ES-I3 (cell line): ENCODE data around the gene TM9SF4.

ENCODE experiments used
- H3K36me3 ChIP-seq: 2 replicates; pipeline ENCODE4 v1.6.1; 2013; ENCODE audit warnings: mild to moderate bottlenecking, low read length, control low read depth, moderate library complexity; ENCODE audit not compliant: insufficient read depth
- H3K4me1 ChIP-seq: 2 replicates; pipeline ENCODE4 v1.6.1; 2013; ENCODE audit warnings: mild to moderate bottlenecking, control low read depth, low read length; ENCODE audit not compliant: insufficient read depth
- H3K9ac ChIP-seq: 2 replicates; pipeline ENCODE4 v1.6.1; 2013; ENCODE audit warnings: low read depth, mild to moderate bottlenecking, low read length, moderate library complexity
- H3K9me3 ChIP-seq: 2 replicates; pipeline ENCODE4 v1.6.1; 2013; ENCODE audit warnings: mild to moderate bottlenecking, low read length, moderate library complexity; ENCODE audit not compliant: control insufficient read depth, insufficient read depth

Gene TM9SF4, protein sequence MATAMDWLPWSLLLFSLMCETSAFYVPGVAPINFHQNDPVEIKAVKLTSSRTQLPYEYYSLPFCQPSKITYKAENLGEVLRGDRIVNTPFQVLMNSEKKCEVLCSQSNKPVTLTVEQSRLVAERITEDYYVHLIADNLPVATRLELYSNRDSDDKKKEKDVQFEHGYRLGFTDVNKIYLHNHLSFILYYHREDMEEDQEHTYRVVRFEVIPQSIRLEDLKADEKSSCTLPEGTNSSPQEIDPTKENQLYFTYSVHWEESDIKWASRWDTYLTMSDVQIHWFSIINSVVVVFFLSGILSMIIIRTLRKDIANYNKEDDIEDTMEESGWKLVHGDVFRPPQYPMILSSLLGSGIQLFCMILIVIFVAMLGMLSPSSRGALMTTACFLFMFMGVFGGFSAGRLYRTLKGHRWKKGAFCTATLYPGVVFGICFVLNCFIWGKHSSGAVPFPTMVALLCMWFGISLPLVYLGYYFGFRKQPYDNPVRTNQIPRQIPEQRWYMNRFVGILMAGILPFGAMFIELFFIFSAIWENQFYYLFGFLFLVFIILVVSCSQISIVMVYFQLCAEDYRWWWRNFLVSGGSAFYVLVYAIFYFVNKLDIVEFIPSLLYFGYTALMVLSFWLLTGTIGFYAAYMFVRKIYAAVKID

GRCh38 chr20:32109392-32110172 lies at the start of gene TM9SF4:
Gene TM9SF4, plus strand, starts transcription at chr20:32109714. Its CDS starts 27 bp downstream, at chr20:32109741.
- peak within 1 kb of the TSS; percentile 99 for H3K9ac ChIP-seq
- H3K9me3 ChIP-seq, result no peaks in the 10 kb centered on the region
- no peaks in the 10 kb centered on the region for H3K36me3 ChIP-seq
- no peaks in the 10 kb centered on the region; the same call in 1 of the 2 replicates for H3K4me1 ChIP-seq

- H3K36me3 ChIP-seq, result no peaks in the 10 kb centered on the region
- H3K9ac ChIP-seq, result no peak overlapping the region
Measured at GRCh38 chr20:32062776-32063170, 46.7 kb upstream of the TM9SF4 start.

DNA sequence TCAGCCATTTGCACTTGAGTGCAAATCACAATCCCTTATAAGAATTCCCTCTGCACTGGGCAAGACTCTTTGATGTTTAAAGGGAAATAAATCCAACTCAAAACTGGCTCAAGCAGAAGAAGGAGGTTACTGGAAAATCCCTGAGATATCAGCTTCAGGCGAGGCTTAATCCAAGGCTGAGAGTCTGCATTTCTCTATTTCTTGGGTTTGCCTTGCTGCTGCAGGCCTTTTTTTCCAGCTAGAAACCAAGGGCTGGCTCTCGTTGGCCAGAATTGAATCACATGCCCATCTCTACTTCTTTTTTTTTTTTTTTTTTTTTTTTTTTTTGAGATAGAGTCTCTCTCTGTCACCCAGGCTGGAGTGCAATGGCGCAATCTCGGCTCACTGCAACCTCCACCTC lies 45.8 kb upstream of the TM9SF4 start:
- peaks cover 11% of the 10 kb centered on the region; the same call in 1 of the 2 replicates for H3K4me1 ChIP-seq
- H3K9me3 ChIP-seq, result no peaks in the 10 kb centered on the region
- H3K9ac ChIP-seq, result no peak overlapping the region
- no peaks in the 10 kb centered on the region for H3K36me3 ChIP-seq

More at GRCh38 chr20:32062776-32063170, 46.7 kb upstream of the TM9SF4 start:
- Histone ChIP-seq H3K4me1 (peaks cover 11% of the 10 kb centered on the region; the same call in 1 of the 2 replicates), H3K9me3 (no peaks in the 10 kb centered on the region)

GRCh38 chr20:32064667-32065066 lies 44.8 kb upstream of the TM9SF4 start:
- Histone ChIP-seq H3K36me3 (no peaks in the 10 kb centered on the region), H3K4me1 (peaks cover 11% of the 10 kb centered on the region; the same call in 1 of the 2 replicates), H3K9me3 (no peaks in the 10 kb centered on the region), H3K9ac (no peak overlapping the region)

GRCh38 chr20:32067234-32067821 lies 42.2 kb upstream of the TM9SF4 start:
- H3K4me1 ChIP-seq, result peaks cover 11% of the 10 kb centered on the region; the same call in 1 of the 2 replicates
- H3K36me3 ChIP-seq, result no peaks in the 10 kb centered on the region
- no peaks in the 10 kb centered on the region for H3K9me3 ChIP-seq
- H3K9ac ChIP-seq, result no peak overlapping the region

DNA sequence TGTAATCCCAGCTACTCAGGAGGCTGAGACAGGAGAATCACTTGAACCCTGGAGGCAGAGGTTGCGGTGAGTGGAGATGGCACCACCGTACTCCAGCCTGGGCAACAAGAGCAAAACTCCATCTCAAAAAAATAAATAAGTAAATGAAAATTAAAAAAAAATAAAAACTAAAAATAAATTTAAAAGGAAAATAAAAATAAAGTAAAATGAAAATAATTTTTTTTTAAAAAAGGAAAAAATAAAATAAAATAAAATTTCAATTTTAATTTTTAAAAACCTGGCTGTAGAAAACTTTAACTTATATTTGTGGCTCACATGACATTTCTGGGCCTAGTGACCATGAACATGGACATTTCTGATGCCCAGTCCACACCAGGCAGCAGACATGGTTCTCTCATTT lies 41.3 kb upstream of the TM9SF4 start:
- Histone ChIP-seq H3K9ac (no peak overlapping the region), H3K9me3 (no peaks in the 10 kb centered on the region), H3K4me1 (peaks cover 11% of the 10 kb centered on the region; the same call in 1 of the 2 replicates), H3K36me3 (no peaks in the 10 kb centered on the region)

DNA sequence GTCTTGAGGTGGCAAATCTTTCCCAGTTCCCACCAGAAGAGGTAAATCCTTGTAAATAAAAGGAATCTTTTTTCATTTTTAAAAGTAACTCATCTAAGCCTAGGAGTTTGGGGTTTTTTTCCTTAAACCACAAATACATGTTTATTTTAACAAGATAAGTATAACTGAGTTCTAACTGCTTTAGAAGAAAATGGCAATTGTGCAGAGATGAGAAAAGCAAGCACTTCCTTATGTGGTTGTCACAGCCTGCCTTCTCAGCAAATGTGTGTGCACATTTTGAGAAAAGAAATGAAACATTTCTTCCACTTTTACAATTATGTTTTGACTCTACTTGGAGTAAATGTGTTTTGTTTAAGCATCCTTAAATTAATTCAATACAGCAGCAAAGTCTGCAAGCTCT lies 39.8 kb upstream of the TM9SF4 start:
- peaks cover 11% of the 10 kb centered on the region; the same call in 1 of the 2 replicates for H3K4me1 ChIP-seq
- no peak overlapping the region for H3K9ac ChIP-seq
- no peaks in the 10 kb centered on the region for H3K36me3 ChIP-seq
- H3K9me3 ChIP-seq, result no peaks in the 10 kb centered on the region

DNA sequence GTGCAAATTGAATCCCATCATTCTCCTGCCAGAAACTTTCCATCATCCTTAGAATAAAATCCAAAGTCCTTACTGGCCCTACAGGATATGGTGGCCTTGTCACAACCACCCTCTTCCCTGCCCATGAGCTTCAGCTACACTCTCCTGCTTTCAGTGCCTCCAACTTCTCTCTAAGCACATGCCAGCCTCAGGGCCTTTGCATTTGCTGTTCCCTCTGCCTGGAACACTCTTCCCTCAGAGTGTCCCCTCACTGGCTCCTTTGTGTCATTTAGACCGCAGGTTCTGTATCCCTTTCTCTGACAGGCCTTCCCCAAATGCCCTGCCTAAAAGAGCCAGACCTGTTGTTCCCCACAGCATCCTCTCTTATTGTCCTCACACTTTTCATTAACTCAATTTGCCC lies 39.2 kb upstream of the TM9SF4 start:
- H3K36me3 ChIP-seq, result no peaks in the 10 kb centered on the region
- no peaks in the 10 kb centered on the region for H3K9me3 ChIP-seq
- H3K4me1 ChIP-seq, result peaks cover 11% of the 10 kb centered on the region; the same call in 1 of the 2 replicates
- H3K9ac ChIP-seq, result no peak overlapping the region

GRCh38 chr20:32070690-32071213 lies 38.8 kb upstream of the TM9SF4 start:
- H3K36me3 ChIP-seq, result no peaks in the 10 kb centered on the region
- H3K4me1 ChIP-seq, result peaks cover 8% of the 10 kb centered on the region; the same call in 1 of the 2 replicates
- H3K9me3 ChIP-seq, result no peaks in the 10 kb centered on the region
- no peak overlapping the region for H3K9ac ChIP-seq

GRCh38 chr20:32071395-32072167 lies 37.9 kb upstream of the TM9SF4 start:
- peaks cover 6% of the 10 kb centered on the region; the same call in 1 of the 2 replicates for H3K4me1 ChIP-seq
- H3K9ac ChIP-seq, result no peak overlapping the region
- no peaks in the 10 kb centered on the region for H3K36me3 ChIP-seq
- H3K9me3 ChIP-seq, result no peaks in the 10 kb centered on the region

DNA sequence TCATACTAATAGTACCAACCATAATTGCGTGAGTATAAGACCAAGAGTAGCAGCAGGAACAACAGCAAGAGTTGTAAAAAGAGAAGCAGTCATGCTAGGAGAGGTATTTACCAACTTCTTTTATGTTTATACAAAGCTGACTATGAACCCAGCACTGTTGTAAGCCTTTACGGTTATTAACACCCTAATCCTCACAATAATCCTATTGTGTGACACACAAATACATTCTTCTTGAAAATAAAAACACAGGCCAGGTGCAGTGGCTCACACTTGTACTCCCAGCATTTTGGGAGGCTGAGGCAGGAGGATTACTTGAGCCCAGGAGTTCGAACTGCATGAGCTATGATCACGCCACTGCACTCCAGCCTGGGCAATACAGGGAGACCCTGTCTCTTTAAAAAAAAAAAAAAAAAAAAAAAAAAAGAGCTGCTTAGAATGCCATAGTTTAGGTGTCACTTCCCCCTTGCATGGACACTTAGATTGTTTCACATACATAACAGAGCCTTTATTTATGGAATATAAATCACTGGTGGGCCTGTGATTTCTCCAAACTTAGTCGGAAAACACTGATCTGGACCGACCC lies 37.3 kb upstream of the TM9SF4 start:
- H3K36me3 ChIP-seq, result no peaks in the 10 kb centered on the region
- no peak overlapping the region for H3K9ac ChIP-seq
- H3K9me3 ChIP-seq, result no peaks in the 10 kb centered on the region
- H3K4me1 ChIP-seq, result peaks cover 3% of the 10 kb centered on the region; the same call in 1 of the 2 replicates

DNA sequence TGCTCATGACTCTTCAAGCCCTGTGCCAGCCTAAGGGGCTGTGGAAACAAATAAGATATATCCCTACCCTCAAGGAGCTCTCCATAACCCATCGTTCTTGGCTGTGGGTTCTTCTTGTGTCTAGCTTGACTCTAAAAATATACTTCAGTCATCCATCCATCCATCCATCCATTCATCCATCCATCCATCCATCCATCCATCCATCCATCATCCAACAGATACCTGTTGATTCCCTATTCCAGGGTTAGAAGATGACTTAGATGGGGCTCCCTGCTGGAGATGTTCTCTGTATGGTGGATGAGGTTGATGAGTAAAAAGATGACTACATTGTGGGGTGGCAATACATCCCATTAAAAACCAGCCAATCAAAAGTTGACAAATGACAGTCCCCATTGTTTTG lies 34.0 kb upstream of the TM9SF4 start:
- Histone ChIP-seq H3K4me1 (no peaks in the 10 kb centered on the region), H3K9ac (no peak overlapping the region), H3K9me3 (no peaks in the 10 kb centered on the region), H3K36me3 (no peaks in the 10 kb centered on the region)

DNA sequence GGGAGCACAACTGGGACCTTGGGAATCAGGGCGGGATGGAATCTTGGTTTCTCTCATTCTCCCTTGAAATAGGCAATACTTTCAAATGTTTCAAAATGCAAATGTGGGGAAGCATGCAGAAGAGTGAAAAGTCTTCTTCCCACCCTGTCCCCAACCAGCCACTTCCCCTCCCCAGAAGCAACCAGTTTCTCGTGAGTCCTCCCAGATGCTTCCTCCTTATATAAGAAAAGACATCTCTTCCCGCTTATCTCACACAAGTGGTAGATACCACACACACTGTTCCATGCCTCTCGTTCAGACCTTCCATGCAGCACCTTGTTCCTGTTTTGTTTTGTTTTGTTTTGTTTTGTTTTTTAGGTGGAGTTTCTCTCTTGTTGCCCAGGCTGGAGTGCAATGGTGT lies 32.3 kb upstream of the TM9SF4 start:
- no peaks in the 10 kb centered on the region for H3K36me3 ChIP-seq
- no peaks in the 10 kb centered on the region for H3K4me1 ChIP-seq
- no peaks in the 10 kb centered on the region for H3K9me3 ChIP-seq
- H3K9ac ChIP-seq, result no peak overlapping the region
